Coronary artery (tissue), 2 donors: ENCODE measurements around the gene SSR1.

Experiments used
- DNase-seq: peaks from one replicate; pipeline ENCODE4 v3.0.0-alpha.2; 2017; ENCODE audit warnings: low spot score
- H3K27ac ChIP-seq, 2 donors: fragments of 200-600 bp; sonication (generic); one replicate each; pipeline ENCODE4 v1.5.1; 2016 to 2019
- H3K4me3 ChIP-seq: fragments of 200-600 bp; sonication (generic); 2 replicates; pipeline ENCODE4 v1.5.1; 2016; ENCODE audit warnings: mild to moderate bottlenecking, moderate library complexity
- TF ChIP-seq, protein P1 (sequence below): fragments of 200-600 bp; sonication (generic); IDR thresholded peaks from one replicate; pipeline ENCODE4 v1.5.1; 2019; ENCODE audit warnings: antibody characterized with exemption

The SSR1 gene

DNA sequence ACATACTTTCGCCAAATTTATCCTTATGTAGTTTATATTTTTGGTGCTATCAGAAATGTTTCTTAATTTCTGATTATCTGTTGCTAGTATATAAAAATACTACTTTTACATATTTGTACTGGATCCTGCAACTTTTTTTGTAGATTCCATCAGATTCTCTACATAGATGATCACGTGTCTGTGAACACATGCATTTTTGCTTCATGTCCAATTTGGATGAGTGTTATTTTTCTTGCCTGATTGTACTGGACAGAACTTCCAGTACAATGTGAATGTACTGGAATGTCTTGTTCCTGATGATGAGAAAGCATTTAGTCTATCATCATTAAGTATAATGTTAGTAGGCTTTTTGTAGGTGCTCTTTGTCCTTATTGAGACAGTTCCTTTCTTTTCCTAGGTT lies 25.0 kb upstream of the SSR1 start:
- H3K27ac ChIP-seq, result no peak overlapping the region
- DNase-seq, result no peak
- TF ChIP-seq, protein P1, sequence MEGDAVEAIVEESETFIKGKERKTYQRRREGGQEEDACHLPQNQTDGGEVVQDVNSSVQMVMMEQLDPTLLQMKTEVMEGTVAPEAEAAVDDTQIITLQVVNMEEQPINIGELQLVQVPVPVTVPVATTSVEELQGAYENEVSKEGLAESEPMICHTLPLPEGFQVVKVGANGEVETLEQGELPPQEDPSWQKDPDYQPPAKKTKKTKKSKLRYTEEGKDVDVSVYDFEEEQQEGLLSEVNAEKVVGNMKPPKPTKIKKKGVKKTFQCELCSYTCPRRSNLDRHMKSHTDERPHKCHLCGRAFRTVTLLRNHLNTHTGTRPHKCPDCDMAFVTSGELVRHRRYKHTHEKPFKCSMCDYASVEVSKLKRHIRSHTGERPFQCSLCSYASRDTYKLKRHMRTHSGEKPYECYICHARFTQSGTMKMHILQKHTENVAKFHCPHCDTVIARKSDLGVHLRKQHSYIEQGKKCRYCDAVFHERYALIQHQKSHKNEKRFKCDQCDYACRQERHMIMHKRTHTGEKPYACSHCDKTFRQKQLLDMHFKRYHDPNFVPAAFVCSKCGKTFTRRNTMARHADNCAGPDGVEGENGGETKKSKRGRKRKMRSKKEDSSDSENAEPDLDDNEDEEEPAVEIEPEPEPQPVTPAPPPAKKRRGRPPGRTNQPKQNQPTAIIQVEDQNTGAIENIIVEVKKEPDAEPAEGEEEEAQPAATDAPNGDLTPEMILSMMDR, result no peak
- H3K4me3 ChIP-seq, result no peak overlapping the region

DNA sequence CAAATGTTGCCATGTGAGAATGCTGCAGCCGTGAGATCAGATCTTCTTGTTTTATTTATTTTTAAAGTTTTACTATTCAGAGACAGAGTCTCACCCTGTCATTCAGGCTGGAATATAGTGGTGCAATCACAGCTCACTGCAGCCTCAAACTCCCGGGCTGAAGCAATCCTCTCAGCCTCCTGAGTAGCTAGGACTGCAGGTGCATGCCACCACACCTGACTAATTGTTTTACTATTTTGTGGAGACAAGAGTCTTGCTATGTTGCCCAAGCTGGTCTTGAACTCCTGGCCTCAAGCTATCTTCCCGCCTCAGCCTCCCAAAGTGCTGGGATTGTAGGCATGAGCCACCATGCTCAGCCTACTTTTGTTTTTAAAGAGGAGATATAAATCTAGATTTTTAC lies 22.5 kb upstream of the SSR1 start:
- TF ChIP-seq, protein P1, result no peak
- Histone ChIP-seq H3K4me3 (no peak overlapping the region), H3K27ac (no peak overlapping the region)
- no peak for DNase-seq

DNA sequence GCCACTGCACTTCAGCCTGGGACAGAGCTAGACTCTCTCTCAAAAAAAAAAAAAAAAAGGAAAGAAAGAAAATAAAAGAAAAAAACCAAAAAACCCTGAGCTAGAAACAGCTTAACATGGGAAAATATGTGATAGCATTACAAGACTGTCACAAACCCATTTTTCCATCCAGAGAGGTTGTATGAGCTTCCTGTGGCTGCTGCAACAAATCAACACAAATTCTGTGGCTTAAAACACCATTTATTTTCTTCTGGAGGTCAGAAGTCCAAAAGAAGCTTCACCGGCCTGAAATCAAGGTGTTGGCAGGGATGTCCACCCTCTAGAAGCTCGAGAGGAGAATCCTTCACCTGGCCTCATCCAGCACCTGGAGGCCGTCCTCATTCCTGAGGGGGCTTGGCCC lies 21.7 kb upstream of the SSR1 start:
- no peak for DNase-seq
- Histone ChIP-seq H3K4me3 (no peak overlapping the region), H3K27ac (no peak overlapping the region)
- TF ChIP-seq, protein P1, result no peak

DNA sequence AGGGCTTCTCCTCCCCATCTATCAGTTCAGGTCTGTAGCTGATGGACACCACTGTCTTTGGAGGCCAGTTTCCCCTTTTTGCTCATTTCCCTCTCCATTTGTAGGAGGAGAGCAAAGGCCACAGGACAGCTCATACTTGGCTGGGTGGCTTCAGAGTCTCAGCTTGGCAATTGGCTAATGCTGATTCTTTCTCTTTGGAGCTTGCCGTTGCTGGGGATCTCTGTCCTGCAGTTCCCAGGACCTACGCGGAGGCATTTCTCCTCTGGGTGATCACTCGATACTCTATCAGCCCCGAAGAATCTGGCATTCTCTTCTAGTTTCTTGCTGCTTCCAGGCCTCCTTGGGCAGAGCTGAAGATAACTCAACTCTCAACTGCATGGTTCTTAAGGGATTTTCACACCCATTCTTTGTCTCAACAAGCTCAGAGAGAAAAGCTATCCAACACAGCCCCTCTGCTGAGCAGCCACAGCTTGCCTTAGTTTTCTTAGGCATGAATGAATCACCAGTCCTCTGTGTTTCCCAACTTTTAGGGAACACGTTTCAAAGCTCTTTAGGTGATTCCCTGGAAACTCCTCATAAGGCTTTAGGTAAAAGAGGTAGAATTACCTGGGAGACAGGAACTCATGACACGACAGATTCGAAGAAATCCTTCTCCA lies 19.2 kb upstream of the SSR1 start:
- TF ChIP-seq, protein P1, result no peak
- DNase-seq, result no peak
- Histone ChIP-seq H3K4me3 (no peak overlapping the region), H3K27ac (no peak overlapping the region)

DNA sequence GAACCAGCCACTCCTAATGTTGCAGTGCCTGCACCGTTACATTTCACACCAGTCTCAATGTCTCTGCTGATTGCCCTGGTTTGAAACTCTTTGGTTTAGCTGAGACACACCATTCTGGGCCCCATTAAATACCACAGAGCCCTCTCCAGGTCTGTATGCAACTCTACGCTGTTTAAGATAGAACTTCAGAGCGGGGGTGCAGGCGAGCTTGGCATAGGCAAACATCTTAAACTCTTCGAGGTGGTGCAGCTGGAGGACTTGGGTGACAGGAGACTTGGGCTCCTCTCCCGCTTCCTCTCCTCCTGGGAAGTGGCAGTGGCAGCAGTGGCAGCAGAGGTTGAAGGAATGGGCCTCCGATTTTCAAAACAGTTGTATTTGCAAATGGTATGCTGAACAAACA lies 18.5 kb upstream of the SSR1 start:
- no peak overlapping the region for H3K27ac ChIP-seq
- no peak overlapping the region for H3K4me3 ChIP-seq
- DNase-seq, result no peak
- TF ChIP-seq, protein P1, result no peak

DNA sequence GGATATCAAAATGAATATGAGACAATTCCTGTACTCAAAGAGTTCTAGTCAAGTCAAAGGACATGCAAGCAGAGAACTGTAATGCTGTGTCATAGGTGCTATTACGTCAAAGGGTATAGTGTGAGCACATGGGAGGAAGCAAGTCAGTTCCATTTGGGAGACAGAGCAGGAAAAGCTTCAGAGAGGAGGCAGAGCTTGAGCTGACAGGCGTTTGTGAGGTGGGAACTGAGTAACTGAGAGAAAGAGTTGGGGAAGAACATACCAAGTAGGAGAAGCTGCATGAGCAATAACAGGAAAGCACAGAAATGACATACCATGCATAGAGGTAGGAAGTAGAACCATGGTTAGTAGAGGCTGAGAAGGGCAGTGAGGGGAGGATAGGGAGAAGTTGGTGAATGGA lies 15.2 kb upstream of the SSR1 start:
- no peak for DNase-seq
- no peak overlapping the region for H3K4me3 ChIP-seq
- TF ChIP-seq, protein P1, result no peak
- no peak overlapping the region for H3K27ac ChIP-seq

DNA sequence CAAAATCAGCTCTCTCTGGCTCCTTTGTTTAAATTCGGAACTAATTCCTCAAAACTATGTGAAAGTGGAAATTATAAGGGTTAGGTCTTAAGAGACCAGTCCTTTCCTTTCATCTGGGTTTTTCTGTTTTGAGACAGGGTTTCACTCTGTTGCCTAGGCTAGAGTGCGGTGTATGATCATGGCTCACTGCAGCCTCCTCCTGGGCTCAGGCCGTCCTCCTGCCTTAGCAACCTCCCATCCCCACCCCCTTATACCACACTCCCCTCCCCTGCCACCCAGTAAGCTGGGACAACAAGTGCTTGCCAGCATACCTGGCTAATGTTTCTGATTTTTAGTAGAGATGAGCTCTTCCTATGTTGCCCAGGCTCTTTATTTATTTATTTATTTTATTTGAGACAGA lies 12.8 kb upstream of the SSR1 start:
- TF ChIP-seq, protein P1, result no peak
- no peak overlapping the region for H3K4me3 ChIP-seq
- H3K27ac ChIP-seq, result no peak overlapping the region
- DNase-seq, result no peak
